GM23338 (cell line): ENCODE measurements around the gene OSBPL10. TPM values are rescaled to one million over a fixed set of nuclear protein-coding genes. Genes with fewer than 3 reads are reported as not detected.

Experiments
- ATAC-seq: fragments of 200-7000 bp; cut with Tn5 transposase; 3 replicates; pipeline ENCODE4 v1.9.1; 2020
- DNase-seq: peaks from one replicate; pipeline ENCODE4 v3.0.0-alpha.2; 2015; ENCODE audit warnings: low spot score
- H2AFZ ChIP-seq: fragments of 200-600 bp; sonication (generic); 2 replicates; pipeline ENCODE4 v1.8.0; 2016; ENCODE audit warnings: antibody characterized with exemption, mild to moderate bottlenecking, moderate library complexity
- H3F3A ChIP-seq: fragments of 200-600 bp; sonication (generic); replicated peaks from 2 replicates; pipeline ENCODE4 v1.8.0; 2017; ENCODE audit warnings: antibody characterized with exemption, mixed run types, low read depth
- H3K27ac ChIP-seq: fragments of 200-600 bp; sonication (generic); 2 replicates; pipeline ENCODE4 v1.6.1; 2016; ENCODE audit warnings: low read depth
- H3K27me3 ChIP-seq: fragments of 200-600 bp; sonication (generic); 2 replicates; pipeline ENCODE4 v1.8.0; 2016; ENCODE audit warnings: mild to moderate bottlenecking, mixed run types, moderate library complexity; ENCODE audit not compliant: insufficient read depth
- H3K36me3 ChIP-seq: fragments of 200-600 bp; sonication (generic); 2 replicates; pipeline ENCODE4 v1.8.0; 2016; ENCODE audit warnings: mild to moderate bottlenecking; ENCODE audit not compliant: insufficient read depth
- H3K4me1 ChIP-seq: fragments of 200-600 bp; sonication (generic); 2 replicates; pipeline ENCODE4 v1.8.0; 2016; ENCODE audit warnings: mild to moderate bottlenecking, moderate library complexity; ENCODE audit not compliant: insufficient read depth
- H3K4me2 ChIP-seq: fragments of 200-600 bp; sonication (generic); 2 replicates; pipeline ENCODE4 v1.7.1; 2017; ENCODE audit warnings: mixed run types
- H3K4me3 ChIP-seq: fragments of 200-600 bp; sonication (generic); 2 replicates; pipeline ENCODE4 v1.6.1; 2016; ENCODE audit warnings: mixed run types
- H3K79me2 ChIP-seq: fragments of 200-600 bp; sonication (generic); replicated peaks from 2 replicates; pipeline ENCODE4 v1.8.0; 2017; ENCODE audit warnings: mild to moderate bottlenecking; ENCODE audit not compliant: insufficient read depth
- H3K9me2 ChIP-seq: fragments of 200-600 bp; sonication (generic); 2 replicates; pipeline ENCODE4 v1.8.0; 2017; ENCODE audit not compliant: insufficient read depth
- H4K20me1 ChIP-seq: fragments of 200-600 bp; sonication (generic); replicated peaks from 2 replicates; pipeline ENCODE4 v1.8.0; 2017; ENCODE audit warnings: mild to moderate bottlenecking; ENCODE audit not compliant: insufficient read depth
- H3K27ac Mint-ChIP-seq: 2 replicates; pipeline ENCODE4 v1.8.0; 2020; ENCODE audit warnings: inconsistent platforms, mild to moderate bottlenecking, moderate library complexity, mixed read lengths
- H3K27me3 Mint-ChIP-seq: 3 replicates; pipeline ENCODE4 v1.8.0; 2022; ENCODE audit warnings: low read depth, mild to moderate bottlenecking, moderate library complexity, mixed read lengths, inconsistent platforms; ENCODE audit not compliant: insufficient read depth, poor library complexity
- H3K36me3 Mint-ChIP-seq: 3 replicates; pipeline ENCODE4 v1.8.0; 2021; ENCODE audit warnings: low read depth, mild to moderate bottlenecking, inconsistent platforms, moderate library complexity, mixed read lengths
- H3K4me1 Mint-ChIP-seq: 3 replicates; pipeline ENCODE4 v1.8.0; 2020; ENCODE audit warnings: mild to moderate bottlenecking, inconsistent platforms, mixed read lengths
- H3K4me3 Mint-ChIP-seq: 3 replicates; pipeline ENCODE4 v1.8.0; 2021; ENCODE audit warnings: moderate library complexity, mild to moderate bottlenecking, inconsistent platforms, mixed read lengths
- H3K9me3 Mint-ChIP-seq: 3 replicates; pipeline ENCODE4 v1.8.0; 2020; ENCODE audit warnings: moderate library complexity, mild to moderate bottlenecking, inconsistent platforms, mixed read lengths
- CREB1 ChIP-seq: fragments of 250-450 bp; sonication (Bioruptor Pico); IDR thresholded peaks from 2 replicates; pipeline ENCODE4 v1.5.0; 2020; ENCODE audit warnings: low read depth, mild to moderate bottlenecking, moderate library complexity
- CTCF ChIP-seq, 2 experiments: fragments of 200-600 bp in 1 of 2; sonication (generic) in 1 of 2; conservative IDR thresholded peaks; 2 replicates each; pipeline versions ENCODE4 v1.5.1 to v1.6.1; 2016 to 2017; ENCODE audit warnings: antibody characterized with exemption in 2 of 2, low read depth in 2 of 2, mild to moderate bottlenecking in 2 of 2, moderate library complexity in 1 of 2
- ETS1 ChIP-seq: IDR thresholded peaks from 2 replicates; pipeline ENCODE4 v1.6.1; 2016; ENCODE audit warnings: antibody characterized with exemption
- EZH2 ChIP-seq: fragments of 200-600 bp; sonication (generic); IDR thresholded peaks from one replicate; pipeline ENCODE4 v1.8.0; 2017; ENCODE audit warnings: antibody characterized with exemption, mild to moderate bottlenecking, low read depth; ENCODE audit not compliant: unreplicated experiment
- EZH2phosphoT487 ChIP-seq: fragments of 200-600 bp; sonication (generic); IDR thresholded peaks from one replicate; pipeline ENCODE4 v1.8.1; 2018; ENCODE audit warnings: antibody characterized with exemption; ENCODE audit not compliant: unreplicated experiment
- NANOG ChIP-seq: IDR thresholded peaks from 2 replicates; pipeline ENCODE4 v1.6.1; 2016; ENCODE audit warnings: antibody characterized with exemption, borderline replicate concordance
- POLR2AphosphoS5 ChIP-seq: IDR thresholded peaks from 2 replicates; pipeline ENCODE4 v1.6.1; 2016; ENCODE audit warnings: antibody characterized with exemption, low read depth
- REST ChIP-seq: IDR thresholded peaks from one replicate; pipeline ENCODE4 v1.6.1; 2018; ENCODE audit warnings: antibody characterized with exemption; ENCODE audit not compliant: unreplicated experiment
- STAT1 ChIP-seq: IDR thresholded peaks from one replicate; pipeline ENCODE4 v1.6.1; 2016; ENCODE audit warnings: antibody characterized with exemption; ENCODE audit not compliant: unreplicated experiment
- ZNF462 ChIP-seq: fragments of 250-450 bp; sonication (Bioruptor Pico); IDR thresholded peaks from 2 replicates; pipeline ENCODE4 v1.5.0; 2020; ENCODE audit warnings: mild to moderate bottlenecking, moderate library complexity
- polyA plus RNA-seq: library from polyadenylated mRNA; unstranded; fragments of >200 nt; fragmentation: Nextera tagmentation; extraction: Ambion mirVana; gene quantifications from 2 replicates; pipeline ENCODE4 v1.2.1, GENCODE V29; 2016
- total RNA-seq: library from RNA; depleted of rRNA; stranded (reverse); fragments of >200 nt; shearing (Covaris generic); gene quantifications from 2 replicates; pipeline ENCODE4 v1.2.3, GENCODE V29; 2014

The OSBPL10 gene
- total and polyA plus RNA-seq, 2 experiments from 2014 or later = 23.8 to 149 TPM

- TF ChIP-seq CREB1 (CRISPR knock-in tag) = no peak
- no peak for TF ChIP-seq POLR2AphosphoS5
- no peak for TF ChIP-seq STAT1
- TF ChIP-seq ETS1 = no peak
- no peak for TF ChIP-seq EZH2phosphoT487
- no peak for TF ChIP-seq NANOG
Measured at GRCh38 chr3:31973837-31974236, 7.2 kb downstream of the OSBPL10 start (continued).

GRCh38 chr3:31973081-31973480, 8.0 kb downstream of the OSBPL10 start:
- Histone ChIP-seq H3K9me2 (no peaks in the 10 kb centered on the region), H3K4me3 (no peak overlapping the region), H3K36me3 (no peaks in the 10 kb centered on the region), H3K27ac (peak overlapping the region; percentile 61; the same call in 1 of the 2 replicates), H3K79me2 (peaks cover 100% of the 10 kb centered on the region), H3K27me3 (no peaks in the 10 kb centered on the region), H3K4me1 (peaks cover 81% of the 10 kb centered on the region), H2AFZ (no peak overlapping the region), H3K4me2 (peak overlapping the region; percentile 9), H3F3A (0 out of 2 replicates have a peak, but pooled peaks cover 6% of the 10 kb centered on the region), H4K20me1 (peaks cover 7% of the 10 kb centered on the region; the same call in 1 of the 2 replicates)
- Mint-ChIP-seq H3K27ac (peak overlapping the region; percentile 88), H3K9me3 (no peaks in the 10 kb centered on the region), H3K4me3 (no peak overlapping the region), H3K27me3 (peaks cover 5% of the 10 kb centered on the region), H3K4me1 (peaks cover 71% of the 10 kb centered on the region), H3K36me3 (peaks cover 18% of the 10 kb centered on the region)
- no peak for DNase-seq
- ATAC-seq = no peak
- no peak for TF ChIP-seq ZNF462
- no peak for TF ChIP-seq EZH2
- no peak for TF ChIP-seq REST
- no peak for TF ChIP-seq NANOG
- TF ChIP-seq POLR2AphosphoS5 = no peak
- TF ChIP-seq EZH2phosphoT487 = no peak
- no peak for TF ChIP-seq CTCF (conservative IDR thresholded peaks at IDR 0.05; ENCODE audit: low read depth in 2 of 2)
- no peak for TF ChIP-seq STAT1
- no peak for TF ChIP-seq ETS1
